ENCODE data around the gene SSH2. TPM values are rescaled to one million over a fixed set of nuclear protein-coding genes. Genes with fewer than 3 reads are reported as not detected.

The SSH2 gene
- polyA plus RNA-seq, 3 donors, result 31.9 to 66.6 (median 54.0) TPM

GRCh38 chr17:29791336-29792080 lies 138.5 kb downstream of the SSH2 start:
- no peaks in the 10 kb centered on the region for H3K9me3 ChIP-seq (replicated peaks in 1 of 2; ENCODE audit: control insufficient read depth in 1 of 2, insufficient read depth in 1 of 2, low read length in 2 of 2)
- peaks cover 26% of the 10 kb centered on the region for H3K4me1 Mint-ChIP-seq
- peaks cover 21 to 27% of the 10 kb centered on the region in 2 donors for H3K4me1 ChIP-seq (ENCODE audit: control insufficient read depth in 1 of 2, insufficient read depth in 2 of 2, low read length in 2 of 2)
- no CpG with 5 or more reads among the region's 3 CpGs for WGBS (ENCODE audit: insufficient coverage)
- H3K4me2 ChIP-seq (replicated peaks; ENCODE audit: extremely low read depth, low read length, poor library complexity, severe bottlenecking), result no peak overlapping the region
- intact Hi-C loops (cut with micrococcal nuclease), result loop anchor here in 1 of 2 donors (10.0 kb wide), 1 partner anchor 303 kb away; no protein-coding TSS in a partner anchor
- no peaks in the 10 kb centered on the region for H3K9me3 Mint-ChIP-seq
- peaks cover 4 to 12% of the 10 kb centered on the region in 2 donors for H3K36me3 Mint-ChIP-seq
- TF ChIP-seq, protein P1, sequence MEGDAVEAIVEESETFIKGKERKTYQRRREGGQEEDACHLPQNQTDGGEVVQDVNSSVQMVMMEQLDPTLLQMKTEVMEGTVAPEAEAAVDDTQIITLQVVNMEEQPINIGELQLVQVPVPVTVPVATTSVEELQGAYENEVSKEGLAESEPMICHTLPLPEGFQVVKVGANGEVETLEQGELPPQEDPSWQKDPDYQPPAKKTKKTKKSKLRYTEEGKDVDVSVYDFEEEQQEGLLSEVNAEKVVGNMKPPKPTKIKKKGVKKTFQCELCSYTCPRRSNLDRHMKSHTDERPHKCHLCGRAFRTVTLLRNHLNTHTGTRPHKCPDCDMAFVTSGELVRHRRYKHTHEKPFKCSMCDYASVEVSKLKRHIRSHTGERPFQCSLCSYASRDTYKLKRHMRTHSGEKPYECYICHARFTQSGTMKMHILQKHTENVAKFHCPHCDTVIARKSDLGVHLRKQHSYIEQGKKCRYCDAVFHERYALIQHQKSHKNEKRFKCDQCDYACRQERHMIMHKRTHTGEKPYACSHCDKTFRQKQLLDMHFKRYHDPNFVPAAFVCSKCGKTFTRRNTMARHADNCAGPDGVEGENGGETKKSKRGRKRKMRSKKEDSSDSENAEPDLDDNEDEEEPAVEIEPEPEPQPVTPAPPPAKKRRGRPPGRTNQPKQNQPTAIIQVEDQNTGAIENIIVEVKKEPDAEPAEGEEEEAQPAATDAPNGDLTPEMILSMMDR (IDR thresholded peaks at IDR 0.05), result peak; percentile 21
- no peak overlapping the region for H3K27ac Mint-ChIP-seq
- no peaks in the 10 kb centered on the region for H4K20me1 ChIP-seq (ENCODE audit: insufficient read depth, low read length)
- H3K27me3 ChIP-seq (ENCODE audit: control insufficient read depth in 2 of 2, insufficient read depth in 2 of 2, low read length in 2 of 2), result no peaks in the 10 kb centered on the region
- no peaks in the 10 kb centered on the region for H3K79me2 ChIP-seq (ENCODE audit: insufficient read depth, low read length)
- H3K27ac ChIP-seq (ENCODE audit: low read depth in 1 of 2, low read length in 2 of 2), result no peak overlapping the region
- H3K4me3 ChIP-seq (replicated peaks in 1 of 3; ENCODE audit: low read depth in 2 of 3, low read length in 3 of 3), result no peak overlapping the region
- no peak overlapping the region for H2AFZ ChIP-seq (ENCODE audit: insufficient read depth, low read depth, low read length, poor library complexity, severe bottlenecking)
- no peak for DNase-seq
- no peak overlapping the region for H3K9ac ChIP-seq (ENCODE audit: insufficient read depth, low read length, poor library complexity, severe bottlenecking)
- no peak overlapping the region for H3K4me3 Mint-ChIP-seq
- no peaks in the 10 kb centered on the region for H3K27me3 Mint-ChIP-seq (ENCODE audit: low read depth in 3 of 3)
- H3K36me3 ChIP-seq (replicated peaks in 1 of 2; ENCODE audit: control insufficient read depth in 1 of 2, insufficient read depth in 2 of 2, low read length in 2 of 2), result peaks cover 0 to 11% of the 10 kb centered on the region in 2 donors

- 83% methylated on average over 1 of the region's 4 CpGs for WGBS (ENCODE audit: insufficient coverage)
- H3K27ac Mint-ChIP-seq, result peak overlapping the region; percentile 30 to 87 (median 84)
Measured at GRCh38 chr17:29789196-29790170, 140.5 kb downstream of the SSH2 start.

More at GRCh38 chr17:29789196-29790170, 140.5 kb downstream of the SSH2 start:
- no peak overlapping the region for H3K4me3 ChIP-seq (replicated peaks in 1 of 3; ENCODE audit: low read depth in 2 of 3, low read length in 3 of 3)
- H3K36me3 Mint-ChIP-seq, result peaks cover 5 to 12% of the 10 kb centered on the region in 2 donors
- H3K4me2 ChIP-seq (replicated peaks; ENCODE audit: extremely low read depth, low read length, poor library complexity, severe bottlenecking), result no peak overlapping the region
- H3K9me3 ChIP-seq (replicated peaks in 1 of 2; ENCODE audit: control insufficient read depth in 1 of 2, insufficient read depth in 1 of 2, low read length in 2 of 2), result no peaks in the 10 kb centered on the region
- no peaks in the 10 kb centered on the region for H4K20me1 ChIP-seq (ENCODE audit: insufficient read depth, low read length)
- H3K9ac ChIP-seq (ENCODE audit: insufficient read depth, low read length, poor library complexity, severe bottlenecking), result no peak overlapping the region
- intact Hi-C loops (cut with micrococcal nuclease), result loop anchor here in 1 of 2 donors (10.0 kb wide), 1 partner anchor 305 kb away; no protein-coding TSS in a partner anchor
- H3K79me2 ChIP-seq (ENCODE audit: insufficient read depth, low read length), result no peaks in the 10 kb centered on the region
- peak overlapping the region in 1 of 2 donors; percentile 18 for H3K4me3 Mint-ChIP-seq
- no peaks in the 10 kb centered on the region for H3K9me3 Mint-ChIP-seq
- no peaks in the 10 kb centered on the region for H3K27me3 ChIP-seq (ENCODE audit: control insufficient read depth in 2 of 2, insufficient read depth in 2 of 2, low read length in 2 of 2)
- no peaks in the 10 kb centered on the region for H3K27me3 Mint-ChIP-seq (ENCODE audit: low read depth in 3 of 3)
- DNase-seq, result peak in 2 of 3 donors; percentile 7 to 10
- H2AFZ ChIP-seq (ENCODE audit: insufficient read depth, low read depth, low read length, poor library complexity, severe bottlenecking), result no peak overlapping the region
- H3K4me1 ChIP-seq (ENCODE audit: control insufficient read depth in 1 of 2, insufficient read depth in 2 of 2, low read length in 2 of 2), result peaks cover 21 to 27% of the 10 kb centered on the region in 2 donors
- H3K36me3 ChIP-seq (replicated peaks in 1 of 2; ENCODE audit: control insufficient read depth in 1 of 2, insufficient read depth in 2 of 2, low read length in 2 of 2), result peaks cover 0 to 11% of the 10 kb centered on the region in 2 donors
- H3K4me1 Mint-ChIP-seq, result peaks cover 30% of the 10 kb centered on the region
- TF ChIP-seq, protein P1 (IDR thresholded peaks at IDR 0.05), result no peak
- peak overlapping the region; percentile 57 to 66 for H3K27ac ChIP-seq (ENCODE audit: low read depth in 1 of 2, low read length in 2 of 2)
